GM12873 (cell line): Measurements from ENCODE around the gene NDEL1.

ENCODE experiments used
- CTCF ChIP-seq: IDR thresholded peaks from 2 replicates; pipeline ENCODE4 v1.5.1; 2012; ENCODE audit warnings: low read depth, mild to moderate bottlenecking, moderate library complexity, low read length, control low read depth; ENCODE audit not compliant: insufficient read depth; ENCODE audit errors: missing control alignments

Gene NDEL1

GRCh38 chr17:8393470-8394231 lies 42.0 kb upstream of the NDEL1 start:
- no peak for TF ChIP-seq CTCF

- no peak for TF ChIP-seq CTCF
These were observed 38.0 kb upstream of the NDEL1 start, which contains the start of gene RNF222 for GRCh38 chr17:8397636-8398035. RNF222 (minus strand) TSS chr17:8397827; CDS start chr17:8393461, 4,366 bp downstream.

GRCh38 chr17:8398980-8399379 lies 36.7 kb upstream of the NDEL1 start:
- TF ChIP-seq CTCF = no peak

DNA sequence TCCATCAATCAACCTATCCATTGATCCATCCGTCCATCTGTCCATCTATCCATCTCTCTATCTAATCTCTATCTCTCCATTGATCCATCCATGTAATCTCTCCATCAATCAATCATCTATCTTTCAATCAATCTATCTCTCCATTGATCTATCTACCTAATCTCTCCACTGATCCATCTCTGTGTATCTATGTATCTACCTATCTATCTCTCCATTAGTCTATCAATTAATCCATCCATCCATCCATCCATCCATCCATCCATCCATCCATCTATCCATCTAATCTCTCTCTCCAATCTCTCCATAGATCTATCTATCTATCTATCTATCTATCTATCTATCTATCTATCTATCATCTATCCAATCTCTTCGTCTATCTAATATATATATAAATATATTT lies 34.6 kb upstream of the NDEL1 start:
- TF ChIP-seq CTCF = no peak

DNA sequence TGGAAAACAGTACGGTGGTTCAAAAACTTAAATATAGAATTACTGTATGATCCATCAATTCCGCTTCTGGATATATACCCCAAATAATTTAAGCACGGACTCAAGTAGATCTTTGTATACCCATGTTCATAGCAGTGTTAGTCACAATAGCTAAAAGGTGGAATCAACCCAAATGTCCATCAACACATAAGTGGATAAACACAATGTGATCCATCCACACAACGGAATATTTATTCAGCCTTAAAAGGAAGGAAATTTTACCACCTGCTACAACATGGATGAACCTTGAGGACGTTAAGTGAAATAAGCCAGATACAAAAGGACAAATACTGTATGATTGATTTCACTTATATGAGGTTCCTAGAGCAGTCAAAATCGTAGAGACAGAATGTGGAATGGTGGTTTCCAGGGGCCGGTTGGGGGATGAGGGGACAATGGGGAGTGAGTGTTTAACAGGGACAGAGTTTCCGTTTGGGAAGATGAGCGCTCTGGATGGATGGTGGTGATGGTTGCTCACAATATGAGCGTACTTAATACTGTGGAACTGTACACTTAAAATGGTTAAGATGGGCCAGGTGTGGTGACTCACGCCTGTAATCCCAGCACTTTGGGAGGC lies 32.7 kb upstream of the NDEL1 start:
- TF ChIP-seq CTCF = no peak

- no peak for TF ChIP-seq CTCF
These were observed 30.1 kb upstream of the NDEL1 start for GRCh38 chr17:8405499-8406016.

DNA sequence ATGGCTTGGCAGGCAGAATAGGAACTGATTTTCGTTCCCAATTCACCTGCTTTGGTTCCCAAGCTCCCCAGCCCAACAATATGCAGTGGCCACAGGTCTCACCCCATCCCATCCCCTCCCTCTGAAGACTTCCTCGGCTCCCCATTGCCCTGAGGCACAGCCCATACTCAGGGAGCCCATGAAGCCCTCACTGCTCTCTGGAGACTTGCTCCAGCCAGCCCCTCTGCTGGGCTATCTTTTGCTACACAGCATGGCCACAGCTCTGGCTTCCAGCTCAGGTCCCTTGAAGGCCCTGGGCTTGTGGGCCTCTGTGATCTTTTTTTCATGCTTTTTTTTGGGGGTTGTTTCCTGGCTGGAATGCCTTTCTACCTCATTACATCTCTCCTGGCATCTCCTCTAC lies 29.5 kb upstream of the NDEL1 start:
- no peak for TF ChIP-seq CTCF
